ENCODE data around the gene MRPL3. TPM values are rescaled to one million over a fixed set of nuclear protein-coding genes. Genes with fewer than 3 reads are reported as not detected.

Gene MRPL3
- total RNA-seq, 2 experiments from 2014 or later, result 36.0 to 37.6 TPM

DNA sequence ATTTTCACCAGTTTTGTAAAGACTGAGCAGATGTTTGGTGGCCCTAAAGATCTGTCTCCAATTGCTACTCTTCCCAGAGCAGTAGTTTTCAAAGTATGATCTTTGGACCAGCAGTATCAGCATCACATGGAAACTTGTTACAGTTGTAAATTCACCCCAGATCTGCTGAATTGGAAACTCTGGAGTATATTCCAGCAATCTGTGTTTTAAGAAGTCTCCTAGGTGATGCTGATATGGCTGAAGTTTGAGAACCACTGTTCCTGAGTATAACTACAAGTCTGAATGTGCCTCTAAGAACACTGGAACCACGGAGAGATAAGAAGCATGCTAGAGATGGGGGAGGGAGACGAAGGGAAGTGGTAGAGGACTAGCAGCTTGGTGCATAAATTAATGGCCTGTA lies 75.5 kb downstream of the MRPL3 start:
- TF ChIP-seq CTCF (IDR thresholded peaks at IDR 0.05), result no peak
- intact Hi-C loops (cut with DNase I, micrococcal nuclease), result no loop called here
- Mint-ChIP-seq H3K36me3 (ENCODE audit: low read depth) (no peaks in the 10 kb centered on the region), H3K4me1 (ENCODE audit: low read depth) (no peaks in the 10 kb centered on the region), H3K4me3 (no peak overlapping the region), H3K27me3 (peaks cover 7% of the 10 kb centered on the region), H3K27ac (no peak overlapping the region), H3K9me3 (no peaks in the 10 kb centered on the region)
- Histone ChIP-seq H3K36me3 (ENCODE audit: insufficient read depth, low read length) (no peaks in the 10 kb centered on the region), H3K4me1 (ENCODE audit: insufficient read depth, low read length) (no peaks in the 10 kb centered on the region), H3K27ac (ENCODE audit: low read depth in 1 of 2, low read length in 2 of 2) (no peak overlapping the region), H3K4me3 (ENCODE audit: low read length) (no peak overlapping the region), H3K9me3 (ENCODE audit: control insufficient read depth in 1 of 2, insufficient read depth in 1 of 2, low read length in 2 of 2) (no peaks in the 10 kb centered on the region), H3K27me3 (ENCODE audit: control insufficient read depth in 1 of 2, insufficient read depth in 2 of 2, low read length in 2 of 2) (no peaks in the 10 kb centered on the region)
- ATAC-seq (ENCODE audit: poor library complexity) (no peak), DNase-seq (no peak)
- POLR2A ChIA-PET, result no interaction called here
- CTCF ChIA-PET, result no interaction called here

- H3K4me3 ChIP-seq (ENCODE audit: low read length), result no peak overlapping the region
- no peak overlapping the region for H3K27ac ChIP-seq (ENCODE audit: low read depth in 1 of 2, low read length in 2 of 2)
- no peaks in the 10 kb centered on the region for H3K27me3 ChIP-seq (ENCODE audit: control insufficient read depth in 1 of 2, insufficient read depth in 2 of 2, low read length in 2 of 2)
- Mint-ChIP-seq H3K4me1 (ENCODE audit: low read depth) (no peaks in the 10 kb centered on the region), H3K36me3 (ENCODE audit: low read depth) (no peaks in the 10 kb centered on the region), H3K27ac (no peak overlapping the region), H3K27me3 (peaks cover 20% of the 10 kb centered on the region), H3K4me3 (no peak overlapping the region), H3K9me3 (no peaks in the 10 kb centered on the region)
- intact Hi-C loops (cut with DNase I, micrococcal nuclease), result no loop called here
- no peaks in the 10 kb centered on the region for H3K9me3 ChIP-seq (ENCODE audit: control insufficient read depth in 1 of 2, insufficient read depth in 1 of 2, low read length in 2 of 2)
- H3K36me3 ChIP-seq (ENCODE audit: insufficient read depth, low read length), result no peaks in the 10 kb centered on the region
- no peak for ATAC-seq (ENCODE audit: poor library complexity)
- DNase-seq, result no peak
- POLR2A ChIA-PET, result interaction anchor here (0.6 kb wide), 1 partner anchor 234 kb away, joined by 3 read pairs; no protein-coding TSS in a partner anchor
- CTCF ChIA-PET, result no interaction called here
- no peak for TF ChIP-seq CTCF (IDR thresholded peaks at IDR 0.05)
- H3K4me1 ChIP-seq (ENCODE audit: insufficient read depth, low read length), result no peaks in the 10 kb centered on the region
These were observed 80.7 kb downstream of the MRPL3 start for GRCh38 chr3:131421957-131422498.

DNA sequence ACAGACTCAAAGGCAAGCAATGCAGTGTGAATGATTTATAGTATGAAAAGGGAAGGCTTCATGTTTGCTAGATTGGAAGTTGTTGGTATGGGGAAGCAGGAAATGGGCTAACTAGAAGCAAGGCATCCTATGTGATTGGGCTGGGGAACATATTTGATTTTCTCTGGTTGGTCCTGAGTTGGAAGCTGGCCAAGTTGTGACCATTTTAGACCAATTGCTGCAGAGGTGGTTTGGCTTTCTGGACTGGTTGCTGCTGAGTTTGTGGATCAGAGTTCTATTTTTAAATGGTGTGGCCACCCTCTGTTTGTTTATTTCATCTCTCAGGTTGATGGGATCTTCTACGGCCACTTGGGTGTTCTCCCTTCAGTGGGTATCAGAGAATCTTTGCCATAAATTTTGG lies 81.5 kb downstream of the MRPL3 start:
- Mint-ChIP-seq H3K27me3 (peaks cover 20% of the 10 kb centered on the region), H3K4me3 (no peak overlapping the region), H3K36me3 (ENCODE audit: low read depth) (no peaks in the 10 kb centered on the region), H3K4me1 (ENCODE audit: low read depth) (no peaks in the 10 kb centered on the region), H3K27ac (no peak overlapping the region), H3K9me3 (no peaks in the 10 kb centered on the region)
- Histone ChIP-seq H3K27me3 (ENCODE audit: control insufficient read depth in 1 of 2, insufficient read depth in 2 of 2, low read length in 2 of 2) (no peaks in the 10 kb centered on the region), H3K36me3 (ENCODE audit: insufficient read depth, low read length) (no peaks in the 10 kb centered on the region), H3K27ac (ENCODE audit: low read depth in 1 of 2, low read length in 2 of 2) (no peak overlapping the region), H3K9me3 (ENCODE audit: control insufficient read depth in 1 of 2, insufficient read depth in 1 of 2, low read length in 2 of 2) (no peaks in the 10 kb centered on the region), H3K4me3 (ENCODE audit: low read length) (no peak overlapping the region), H3K4me1 (ENCODE audit: insufficient read depth, low read length) (no peaks in the 10 kb centered on the region)
- ChIA-PET POLR2A (interaction anchor here (0.6 kb wide), 1 partner anchor 234 kb away, joined by 3 read pairs; no protein-coding TSS in a partner anchor), CTCF (no interaction called here)
- no peak for ATAC-seq (ENCODE audit: poor library complexity)
- TF ChIP-seq CTCF (IDR thresholded peaks at IDR 0.05), result no peak
- no peak for DNase-seq
- intact Hi-C loops (cut with DNase I, micrococcal nuclease), result no loop called here
